IPS DF 6.9 (cell line): ENCODE results near the gene LAMB2.

Experiments used
- DNase-seq: peaks from one replicate; pipeline ENCODE4 v3.0.0-alpha.2; 2013; ENCODE audit warnings: low read depth, low spot score
- H3K27ac ChIP-seq: one replicate; pipeline ENCODE4 v1.5.1; 2013; ENCODE audit warnings: low read length, control low read depth
- H3K27me3 ChIP-seq: 2 replicates; pipeline ENCODE4 v1.6.1; 2013; ENCODE audit warnings: mild to moderate bottlenecking, low read length; ENCODE audit not compliant: control insufficient read depth, insufficient read depth
- H3K36me3 ChIP-seq: 2 replicates; pipeline ENCODE4 v1.6.1; 2013; ENCODE audit warnings: low read length; ENCODE audit not compliant: control insufficient read depth, insufficient read depth
- H3K4me1 ChIP-seq: 2 replicates; pipeline ENCODE4 v1.6.1; 2013; ENCODE audit warnings: low read length; ENCODE audit not compliant: control insufficient read depth, insufficient read depth
- H3K4me3 ChIP-seq: 2 replicates; pipeline ENCODE4 v1.5.1; 2013; ENCODE audit warnings: mild to moderate bottlenecking, low read length
- H3K9me3 ChIP-seq: 2 replicates; pipeline ENCODE4 v1.6.1; 2013; ENCODE audit warnings: low read length, inconsistent platforms; ENCODE audit not compliant: control insufficient read depth, insufficient read depth
- WGBS: extraction: QIAGEN DNeasy Blood & Tissue Kit; methylation state at CpG from one replicate; pipeline ENCODE4 v1.1.7; 2013; ENCODE audit warnings: mixed read lengths, missing lambda C conversion rate; ENCODE audit not compliant: insufficient read length, insufficient coverage; 5-methylcytosine and 5-hydroxymethylcytosine counted together

LAMB2 gene

DNA sequence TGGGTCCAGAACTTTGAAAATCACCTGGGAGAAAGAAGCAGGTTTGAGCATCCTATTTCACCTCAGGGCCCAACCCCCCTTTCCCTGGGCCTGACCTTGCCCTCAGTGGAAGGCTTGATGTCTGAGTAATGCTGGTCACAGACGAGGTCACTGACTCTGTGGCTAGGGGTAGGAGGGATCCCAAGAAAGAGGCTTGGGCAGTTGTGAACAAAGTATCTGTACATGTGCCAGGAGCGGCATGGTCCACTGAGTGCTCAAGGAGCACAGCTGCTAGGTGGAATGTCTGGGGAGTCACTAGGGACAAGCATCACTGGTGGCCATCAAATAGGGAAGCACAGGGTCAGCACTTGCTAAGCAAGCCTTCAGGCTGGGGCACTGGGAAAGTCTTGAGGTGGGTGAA, 25.9 kb upstream of the LAMB2 start:
- Histone ChIP-seq H3K27me3 (no peaks in the 10 kb centered on the region), H3K36me3 (peaks cover 9% of the 10 kb centered on the region), H3K4me3 (no peak overlapping the region), H3K4me1 (no peaks in the 10 kb centered on the region), H3K27ac (no peak overlapping the region), H3K9me3 (no peaks in the 10 kb centered on the region)
- DNase-seq: no peak
- no CpG with 5 or more reads among the region's 2 CpGs for WGBS

DNA sequence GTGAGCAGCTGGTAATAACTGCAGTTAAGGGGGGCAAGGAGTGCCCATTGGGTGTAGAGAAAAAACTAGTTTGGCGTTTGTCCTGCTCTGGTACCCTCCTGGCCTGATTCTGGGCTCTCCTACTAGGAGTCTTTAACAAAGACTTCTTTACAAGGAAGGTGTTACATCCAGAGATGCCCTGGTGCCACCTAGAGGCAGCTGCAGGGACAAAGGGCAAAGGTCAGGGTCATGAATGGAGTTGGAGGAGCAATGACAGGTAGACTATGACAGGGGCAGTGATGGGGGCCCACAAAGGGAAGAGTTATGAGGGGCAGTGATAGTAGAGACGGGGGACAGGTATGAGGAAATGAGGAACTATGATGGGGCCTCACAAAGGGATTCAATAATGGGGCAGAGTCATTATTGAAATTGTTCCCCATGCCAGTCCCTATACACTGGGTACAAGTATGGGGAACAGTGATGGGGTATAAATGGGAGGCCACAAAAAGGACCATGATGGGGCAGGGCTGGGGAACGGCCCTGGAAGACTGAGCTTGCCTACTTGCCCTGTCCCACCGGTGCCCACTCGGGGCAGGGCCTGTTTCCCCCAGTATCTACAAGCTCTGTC, 25.4 kb upstream of the LAMB2 start:
- Histone ChIP-seq H3K27me3 (no peaks in the 10 kb centered on the region), H3K4me3 (no peak overlapping the region), H3K4me1 (no peaks in the 10 kb centered on the region), H3K9me3 (no peaks in the 10 kb centered on the region), H3K27ac (no peak overlapping the region), H3K36me3 (peaks cover 4% of the 10 kb centered on the region; the same call in 1 of the 2 replicates)
- DNase-seq: no peak
- no CpG with 5 or more reads among the region's 5 CpGs for WGBS

DNA sequence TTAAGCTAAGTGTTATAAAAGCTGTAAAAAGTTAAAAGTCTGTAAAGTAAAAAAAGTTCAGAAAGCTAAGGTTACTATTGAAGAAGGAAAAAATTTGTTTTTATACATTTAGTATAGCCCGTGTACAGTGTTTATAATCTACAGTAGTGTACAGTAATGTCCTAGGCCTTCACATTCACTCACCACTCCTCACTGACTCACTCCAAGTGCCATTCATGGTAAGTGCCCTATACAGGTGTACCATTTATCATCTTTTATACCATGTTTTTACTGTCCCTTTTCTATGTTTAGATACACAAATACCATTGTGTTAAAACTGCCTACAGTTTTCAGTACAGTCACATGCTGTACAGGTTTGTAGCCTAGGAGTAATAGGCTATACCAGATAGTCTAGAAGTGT, 24.4 kb upstream of the LAMB2 start:
- no CpG with 5 or more reads among the region's 1 CpG for WGBS
- no peak overlapping the region for H3K27ac ChIP-seq
- H3K4me1 ChIP-seq: no peaks in the 10 kb centered on the region
- no peak overlapping the region for H3K4me3 ChIP-seq
- H3K9me3 ChIP-seq: no peaks in the 10 kb centered on the region
- no peak for DNase-seq
- H3K27me3 ChIP-seq: peaks cover 1% of the 10 kb centered on the region; the same call in 1 of the 2 replicates
- H3K36me3 ChIP-seq: no peaks in the 10 kb centered on the region

DNA sequence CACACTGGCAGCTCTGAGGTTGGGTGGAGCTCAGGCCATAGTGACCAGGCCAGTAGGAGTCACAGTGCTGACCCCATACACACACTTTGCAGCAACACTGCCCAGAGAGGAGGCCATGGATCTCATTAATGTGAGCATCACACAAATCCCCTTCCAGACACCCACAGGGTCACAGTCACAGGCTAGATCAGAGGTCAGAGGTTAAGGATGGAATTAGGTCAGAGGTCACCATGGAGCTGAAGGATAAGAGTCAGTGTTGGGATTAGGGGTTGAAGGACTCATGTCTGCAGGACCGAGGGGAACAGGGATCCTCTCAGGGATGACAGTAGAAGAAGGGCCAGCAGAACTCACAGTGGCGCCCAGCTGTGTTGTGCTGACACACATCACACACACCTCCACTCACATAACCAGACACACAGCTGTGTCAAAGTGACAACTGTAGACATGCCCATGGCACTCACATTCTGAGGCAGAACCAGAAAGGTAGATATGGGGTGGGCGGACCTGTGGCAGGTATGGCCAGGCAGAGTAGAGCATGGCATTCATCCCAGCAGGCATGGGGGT, 20.6 kb upstream of the LAMB2 start:
- Histone ChIP-seq H3K4me3 (no peak overlapping the region), H3K4me1 (no peaks in the 10 kb centered on the region), H3K9me3 (no peaks in the 10 kb centered on the region), H3K36me3 (no peaks in the 10 kb centered on the region), H3K27ac (no peak overlapping the region), H3K27me3 (peaks cover 4% of the 10 kb centered on the region; the same call in 1 of the 2 replicates)
- no peak for DNase-seq
- WGBS: no CpG with 5 or more reads among the region's 3 CpGs

DNA sequence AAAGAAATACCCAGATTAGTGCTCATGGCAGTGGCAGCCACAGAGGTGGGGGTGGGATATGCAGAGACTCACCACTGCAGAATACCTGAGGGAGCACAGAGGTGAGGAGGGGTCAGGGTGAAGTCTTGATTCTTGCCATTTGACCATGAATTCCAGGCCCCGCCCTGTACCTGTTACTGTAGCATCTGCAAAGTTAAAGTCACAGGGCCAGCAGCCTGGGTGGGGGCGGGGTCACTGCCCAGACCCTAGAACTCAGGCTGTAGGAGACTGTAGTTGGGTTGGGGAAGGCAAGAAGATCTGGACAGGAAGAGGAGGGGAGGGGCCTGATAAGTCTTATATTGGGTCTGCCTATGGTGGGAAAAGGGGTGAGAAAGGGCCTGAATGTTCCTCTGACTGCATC, 18.8 kb upstream of the LAMB2 start:
- no peak overlapping the region for H3K4me3 ChIP-seq
- no peaks in the 10 kb centered on the region for H3K9me3 ChIP-seq
- DNase-seq: no peak
- H3K4me1 ChIP-seq: no peaks in the 10 kb centered on the region
- H3K27ac ChIP-seq: no peak overlapping the region
- peaks cover 4% of the 10 kb centered on the region; the same call in 1 of the 2 replicates for H3K27me3 ChIP-seq
- no CpG with 5 or more reads among the region's 2 CpGs for WGBS
- no peaks in the 10 kb centered on the region for H3K36me3 ChIP-seq

DNA sequence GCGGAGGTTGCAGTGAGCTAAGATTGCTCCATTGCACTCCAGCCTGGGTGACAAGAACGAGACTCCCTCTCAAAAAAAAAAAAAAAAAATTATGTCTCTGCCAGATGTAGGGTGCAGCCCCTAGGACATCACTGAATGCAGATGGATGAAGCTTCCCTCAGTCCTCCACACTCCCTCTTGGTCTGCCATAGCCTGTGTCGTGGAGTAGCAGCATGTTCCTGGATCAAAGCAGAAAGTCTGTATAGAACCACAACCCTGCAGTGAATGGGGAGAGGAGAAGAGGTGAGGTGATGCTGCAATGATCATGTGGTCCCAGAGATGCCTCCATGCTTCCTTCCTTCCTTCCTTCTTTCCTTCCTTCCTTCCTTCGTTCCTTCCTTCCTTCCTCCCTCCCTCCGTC, 15.3 kb upstream of the LAMB2 start:
- Histone ChIP-seq H3K27ac (no peak overlapping the region), H3K27me3 (peaks cover 4% of the 10 kb centered on the region; the same call in 1 of the 2 replicates), H3K36me3 (no peaks in the 10 kb centered on the region), H3K4me3 (no peak overlapping the region), H3K4me1 (no peaks in the 10 kb centered on the region), H3K9me3 (no peaks in the 10 kb centered on the region)
- no peak for DNase-seq
- no CpG with 5 or more reads among the region's 5 CpGs for WGBS

DNA sequence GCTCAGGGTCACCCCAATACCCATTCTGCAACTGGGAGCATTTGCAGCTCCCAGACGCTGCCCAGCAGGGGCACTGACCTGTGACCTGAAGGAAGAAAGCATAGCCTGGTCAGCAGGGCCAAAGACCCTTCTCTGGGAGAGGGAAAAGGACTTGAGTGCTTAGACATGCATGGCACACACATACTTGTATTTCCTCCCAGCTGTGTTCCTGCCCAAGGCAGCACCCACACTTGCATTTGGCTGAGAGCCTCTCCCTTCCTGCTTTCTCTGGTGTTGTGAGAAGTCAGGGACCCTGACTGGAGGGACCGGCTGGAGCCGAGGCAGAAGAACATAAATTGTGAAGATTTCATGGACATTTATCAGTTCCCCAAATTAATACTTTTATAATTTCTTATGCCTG, 7.2 kb upstream of the LAMB2 start:
- DNase-seq: no peak
- Histone ChIP-seq H3K27ac (no peak overlapping the region), H3K27me3 (no peaks in the 10 kb centered on the region), H3K36me3 (no peaks in the 10 kb centered on the region), H3K4me3 (no peak overlapping the region), H3K4me1 (peaks cover 1% of the 10 kb centered on the region; the same call in 1 of the 2 replicates), H3K9me3 (no peaks in the 10 kb centered on the region)
- WGBS: no CpG with 5 or more reads among the region's 3 CpGs

DNA sequence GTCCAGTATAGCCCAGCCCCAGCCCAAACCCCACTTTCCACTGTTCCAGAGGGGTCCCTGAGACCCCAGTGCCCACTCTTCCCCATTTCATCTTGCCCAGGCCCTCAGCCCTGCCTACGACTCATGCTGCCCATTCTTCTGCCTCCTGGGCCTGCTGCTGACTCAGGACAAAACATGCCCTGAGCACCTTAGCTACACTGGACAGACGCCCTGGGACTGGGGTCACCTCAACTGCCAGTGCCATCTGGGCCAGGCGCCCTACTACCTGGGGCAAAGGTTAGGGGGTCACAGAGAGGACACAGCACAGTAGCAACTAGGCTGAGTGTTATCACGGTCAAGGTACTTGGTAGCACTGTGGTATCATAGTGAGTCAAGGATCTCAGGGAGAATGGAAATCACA, 2.6 kb upstream of the LAMB2 start:
- WGBS: no CpG with 5 or more reads among the region's 4 CpGs
- no peaks in the 10 kb centered on the region for H3K36me3 ChIP-seq
- no peak overlapping the region for H3K27ac ChIP-seq
- no peak overlapping the region for H3K4me3 ChIP-seq
- no peaks in the 10 kb centered on the region for H3K27me3 ChIP-seq
- H3K9me3 ChIP-seq: no peaks in the 10 kb centered on the region
- peaks cover 5% of the 10 kb centered on the region; the same call in 1 of the 2 replicates for H3K4me1 ChIP-seq
- no peak for DNase-seq

DNA sequence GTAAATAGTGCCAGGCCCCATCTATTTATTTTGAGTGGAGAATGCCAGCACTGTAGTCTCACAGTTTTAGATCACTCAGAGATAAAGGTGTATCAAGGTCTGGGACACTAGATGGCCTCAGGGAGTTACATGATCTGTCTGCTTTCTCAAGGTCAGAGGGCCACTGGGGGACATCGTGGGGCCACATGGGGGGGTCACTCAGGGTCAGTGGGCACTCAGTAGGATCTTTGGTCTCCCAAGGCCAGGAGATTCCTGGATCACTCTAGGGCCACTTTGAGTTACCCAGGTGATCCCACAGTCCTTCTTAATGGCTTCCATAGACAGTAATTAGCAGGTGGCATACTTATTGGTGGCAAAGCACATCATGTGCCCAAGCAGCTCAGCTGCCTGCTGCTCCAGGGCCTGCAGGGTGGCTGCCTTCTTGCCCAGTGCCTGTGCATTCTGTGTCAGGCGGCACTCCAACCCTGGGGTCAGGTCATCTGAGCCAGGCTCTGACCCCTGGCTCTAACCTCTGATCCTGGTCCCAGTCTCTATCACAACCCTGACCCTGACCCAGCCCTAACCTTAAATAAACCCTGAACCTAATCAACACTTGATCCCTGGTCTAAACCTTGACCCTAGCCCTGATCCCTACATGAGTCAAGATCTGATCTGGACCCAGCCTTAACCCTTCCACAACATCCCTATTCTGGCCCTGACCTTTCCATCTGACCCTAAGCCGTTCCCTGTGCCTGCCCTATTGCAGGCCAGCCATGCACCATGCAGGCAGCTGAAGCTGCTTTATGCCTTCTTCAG, 1.8 kb upstream of the LAMB2 start:
- no peak overlapping the region for H3K4me3 ChIP-seq
- no peaks in the 10 kb centered on the region for H3K27me3 ChIP-seq
- no peaks in the 10 kb centered on the region for H3K36me3 ChIP-seq
- no peak overlapping the region for H3K27ac ChIP-seq
- no peak for DNase-seq
- 0 out of 2 replicates have a peak, but pooled peaks cover 4% of the 10 kb centered on the region for H3K4me1 ChIP-seq
- H3K9me3 ChIP-seq: no peaks in the 10 kb centered on the region
- no CpG with 5 or more reads among the region's 3 CpGs for WGBS

DNA sequence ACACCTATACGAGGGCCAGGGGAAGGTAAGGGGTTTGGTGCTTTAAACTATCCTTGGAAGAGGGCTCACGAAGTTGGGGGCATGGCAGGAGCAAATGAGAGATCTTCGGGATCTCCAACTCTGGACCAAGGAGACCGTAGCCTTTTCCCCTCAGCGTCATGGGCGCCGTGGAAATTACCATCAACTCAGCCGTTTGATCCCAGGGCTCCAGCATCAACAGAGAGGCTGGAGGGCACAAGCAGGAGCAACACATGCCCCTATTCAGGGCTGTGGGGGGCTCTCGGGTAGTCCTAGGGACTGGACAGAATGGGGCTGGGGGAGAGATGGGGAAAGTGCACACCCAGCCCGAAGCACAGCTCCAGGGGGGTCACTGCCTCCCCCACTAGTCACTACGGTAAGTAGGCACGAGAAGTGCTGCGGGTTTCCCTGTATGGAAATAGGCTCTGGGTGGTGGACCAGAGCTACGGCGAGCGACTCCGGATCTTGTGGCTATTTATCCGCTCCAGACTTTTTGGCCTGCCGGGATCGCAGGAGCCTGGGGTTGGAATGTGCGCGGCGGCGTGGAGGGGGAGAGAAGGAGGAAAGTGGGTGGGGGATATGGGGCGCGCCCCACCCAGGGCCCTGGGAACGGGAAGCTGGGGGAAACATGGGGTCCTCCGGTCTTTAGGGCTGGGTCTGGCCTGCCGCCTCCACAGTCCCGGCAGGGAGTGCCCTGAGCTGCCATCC, 539 bp upstream of the LAMB2 start:
- Histone ChIP-seq H3K27ac (no peak overlapping the region), H3K27me3 (no peaks in the 10 kb centered on the region), H3K4me1 (0 out of 2 replicates have a peak, but pooled peaks cover 4% of the 10 kb centered on the region), H3K9me3 (no peaks in the 10 kb centered on the region), H3K4me3 (peak overlapping the region; percentile 73; the same call in 1 of the 2 replicates), H3K36me3 (peaks cover under 1% of the 10 kb centered on the region; the same call in 1 of the 2 replicates)
- no CpG with 5 or more reads among the region's 30 CpGs for WGBS
- DNase-seq: peak; percentile 70
